GM21529 (cell line): Measurements from ENCODE around the gene NEK9.
"Not testable (repeated sequence)": the region's sequence is repeated elsewhere in the genome, so short reads cannot be mapped to it uniquely, and the experiment has no call there.

ENCODE experiments used
- ATAC-seq: cut with Tn5 transposase; IDR thresholded peaks from one replicate; pipeline ENCODE4 v1.9.1; 2021; ENCODE audit not compliant: unreplicated experiment

NEK9 gene

DNA sequence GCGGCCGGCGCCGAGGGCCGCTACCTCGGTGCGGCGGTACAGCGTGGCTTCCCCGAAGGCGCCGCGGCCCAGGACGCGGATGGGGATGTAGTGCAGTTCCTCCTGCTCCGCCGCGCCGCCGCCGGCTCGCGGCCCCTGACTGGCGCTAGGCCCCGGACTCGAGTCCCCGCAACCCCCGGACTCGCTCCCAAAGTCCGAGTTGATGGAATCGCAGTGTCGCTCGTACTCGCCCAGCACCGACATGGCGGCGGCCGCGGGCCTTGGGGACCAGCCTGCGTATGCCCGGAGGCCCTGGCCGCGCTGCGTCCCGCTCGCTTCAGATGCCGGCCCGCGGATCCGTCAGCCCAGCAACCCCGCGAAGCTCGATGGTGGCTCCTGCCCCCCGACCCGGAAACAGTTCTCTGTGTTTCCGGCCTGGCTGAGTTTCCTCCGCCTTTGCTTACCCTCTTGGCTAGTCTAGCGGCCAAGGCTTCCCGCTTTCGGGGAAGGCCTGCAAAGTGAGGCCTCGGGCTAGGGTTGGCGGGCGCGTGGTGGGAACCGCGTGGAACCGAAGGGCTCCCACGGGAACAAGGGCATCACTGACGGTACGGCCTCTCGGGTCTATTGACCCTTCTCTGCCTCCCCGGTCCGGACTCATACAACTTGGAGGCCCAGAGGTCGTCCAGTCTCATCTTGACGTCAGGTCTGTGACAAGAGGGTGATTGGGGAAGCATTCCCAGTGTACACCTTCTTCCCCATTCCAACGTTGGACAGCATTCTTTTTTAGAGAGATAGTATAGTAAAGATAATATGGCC, at the start of gene NEK9:
Gene NEK9 (minus strand): TSS at position 370 of the 795 bp plus-strand sequence. CDS start 127 bp downstream, at position 243.
- peak; percentile 88 for ATAC-seq

DNA sequence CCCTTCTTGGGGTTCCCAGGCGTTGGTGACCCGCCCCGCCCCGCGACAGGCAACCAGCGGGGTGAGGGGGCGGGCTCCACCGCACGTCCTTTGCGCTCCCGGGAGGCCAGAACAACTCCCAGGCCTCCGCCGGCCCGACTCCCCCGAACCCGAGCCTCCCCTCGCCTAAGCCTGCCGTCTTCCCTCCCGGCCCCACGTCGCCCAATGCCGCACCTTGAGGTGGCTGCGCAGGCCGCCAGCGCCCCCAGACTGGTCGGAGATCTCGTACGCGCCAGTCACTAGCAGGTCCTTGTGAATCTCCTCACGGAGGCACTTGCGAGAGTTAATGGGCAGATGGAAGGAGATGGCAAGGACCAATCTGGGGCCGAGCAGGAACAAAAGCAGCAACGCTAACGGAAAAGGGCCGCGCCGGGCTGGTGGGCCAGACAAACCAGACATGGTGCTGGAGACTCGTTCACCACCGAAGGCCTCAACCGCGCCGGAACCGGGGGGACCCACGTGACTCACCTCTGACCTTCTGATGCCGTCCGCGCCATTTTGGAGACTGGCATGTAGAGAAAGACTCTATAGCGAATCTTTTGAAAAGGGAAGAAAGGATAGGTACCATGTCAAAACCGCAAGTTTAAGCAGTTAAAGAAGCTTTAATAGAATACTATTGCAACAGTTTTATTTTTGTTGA, 49.4 kb upstream of the NEK9 start, which contains the start of gene TMED10:
Gene TMED10 (minus strand): TSS at position 471 of the 679 bp plus-strand sequence. CDS start 33 bp downstream, at position 438.
- ATAC-seq, result peak; percentile 70

GRCh38 chr14:75175677-75176141, 48.9 kb upstream of the NEK9 start:
- ATAC-seq, result peak; percentile 14

- no peak for ATAC-seq
These were observed 47.2 kb upstream of the NEK9 start for GRCh38 chr14:75174066-75174465.

- no peak for ATAC-seq
These were observed 43.9 kb upstream of the NEK9 start for GRCh38 chr14:75170772-75171171.

GRCh38 chr14:75168586-75169335, 41.9 kb upstream of the NEK9 start:
- no peak for ATAC-seq

DNA sequence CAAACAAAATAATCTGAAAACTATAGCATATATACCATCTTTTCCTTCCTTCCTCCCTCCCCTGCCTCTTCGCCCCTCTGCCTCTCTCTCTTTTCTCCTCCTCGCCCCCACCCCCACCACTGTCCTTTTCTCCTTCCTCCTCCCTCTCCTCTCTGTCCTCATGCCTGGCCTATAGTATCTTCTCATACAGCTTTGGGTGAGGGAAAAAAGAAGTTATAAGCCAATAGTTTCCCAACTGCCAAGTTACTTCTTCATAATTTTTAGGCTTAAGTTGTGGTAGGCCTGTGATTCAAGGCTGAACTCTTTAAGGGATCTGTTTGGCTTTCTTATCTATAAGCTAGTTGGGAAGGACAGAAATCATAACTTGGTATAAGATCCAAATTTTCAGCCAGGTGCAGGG, 40.5 kb upstream of the NEK9 start:
- no peak for ATAC-seq

- no peak for ATAC-seq
These were observed 38.9 kb upstream of the NEK9 start for GRCh38 chr14:75165586-75166391.

- ATAC-seq, result no peak
These were observed 38.0 kb upstream of the NEK9 start for GRCh38 chr14:75164809-75165208.

GRCh38 chr14:75163677-75164076, 36.8 kb upstream of the NEK9 start:
- ATAC-seq, result no peak

GRCh38 chr14:75162631-75163030, 35.8 kb upstream of the NEK9 start:
- ATAC-seq, result no peak

- no peak for ATAC-seq
These were observed 32.2 kb upstream of the NEK9 start for GRCh38 chr14:75158843-75159614.

DNA sequence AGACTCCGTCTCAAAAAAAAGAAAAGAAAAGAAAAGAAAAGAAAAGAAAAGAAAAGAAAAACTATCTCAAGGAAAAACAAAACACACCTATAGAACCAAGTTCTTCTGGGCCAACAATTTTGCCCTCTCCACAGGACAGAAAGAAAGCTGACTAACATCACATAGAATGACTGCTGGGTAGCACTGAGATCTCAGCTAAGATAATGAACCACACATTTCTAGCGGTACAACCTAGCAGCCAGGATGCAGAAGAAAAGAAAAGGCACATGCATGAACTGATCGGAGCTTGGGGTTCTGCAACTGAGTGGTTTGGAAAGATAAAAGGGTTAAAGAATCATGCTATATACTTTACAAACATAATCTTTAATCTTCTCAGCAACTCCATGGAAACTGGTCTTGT, 30.1 kb upstream of the NEK9 start:
- ATAC-seq, result no peak

- no peak for ATAC-seq
These were observed 29.3 kb upstream of the NEK9 start for GRCh38 chr14:75156111-75156510.

- no peak for ATAC-seq
These were observed 28.3 kb upstream of the NEK9 start for GRCh38 chr14:75155169-75155568.

DNA sequence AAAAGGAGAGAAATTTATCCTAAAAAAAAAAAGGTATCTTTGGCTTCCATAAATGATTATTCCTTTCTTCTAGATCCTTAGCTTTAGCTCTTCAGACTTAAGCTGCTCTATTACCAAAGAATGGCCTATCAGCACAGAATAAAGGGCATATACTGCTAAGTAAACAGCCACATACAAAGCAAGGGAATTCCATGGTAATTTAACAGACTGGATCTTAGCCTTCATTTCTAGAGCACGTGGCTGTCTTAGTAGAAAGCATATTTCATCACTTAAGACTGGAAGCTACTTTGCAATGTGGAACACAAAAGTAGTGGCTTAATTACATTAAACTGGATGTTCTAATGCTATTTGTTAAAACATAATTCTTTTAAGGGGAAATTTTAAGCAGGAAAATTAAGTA, 26.4 kb upstream of the NEK9 start:
- ATAC-seq, result no peak

DNA sequence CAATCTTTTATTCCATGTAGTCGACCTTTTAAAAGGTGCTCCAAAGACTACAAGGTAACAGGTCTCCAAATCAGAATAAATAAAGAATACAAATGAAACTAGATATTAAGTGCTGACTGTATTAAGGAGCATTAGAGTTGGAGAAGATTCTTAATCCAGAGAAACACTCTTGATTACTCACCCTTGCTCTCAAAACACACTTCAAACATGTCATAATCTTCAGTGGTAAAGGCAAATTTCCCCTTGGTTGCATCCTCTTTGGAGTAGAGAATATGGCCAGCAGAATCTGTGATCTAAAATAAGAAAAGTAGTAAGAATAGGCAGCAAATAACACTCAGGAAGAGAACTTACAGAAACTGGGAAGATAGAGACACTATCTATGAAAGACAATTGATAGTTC, 25.0 kb upstream of the NEK9 start:
- no peak for ATAC-seq

DNA sequence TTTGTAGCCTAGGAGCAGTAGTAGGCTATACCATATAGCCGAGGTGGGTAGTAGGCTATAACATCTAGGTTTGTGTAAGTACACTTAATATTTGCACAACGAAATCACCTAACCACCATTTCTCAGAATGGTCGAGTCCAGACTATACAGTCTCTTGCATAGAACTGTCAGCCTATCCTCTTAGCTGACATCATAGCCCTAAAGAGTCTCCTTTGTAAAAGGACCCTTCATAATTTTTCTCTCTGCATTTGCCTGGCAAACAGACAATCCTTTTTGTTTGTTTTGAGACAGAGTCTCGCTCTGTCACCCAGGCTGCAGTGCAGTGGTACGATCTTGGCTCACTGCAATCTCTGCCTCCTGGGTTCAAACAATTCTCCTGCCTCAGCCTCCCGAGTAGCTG, 23.8 kb upstream of the NEK9 start:
- not testable (repeated sequence) for ATAC-seq

DNA sequence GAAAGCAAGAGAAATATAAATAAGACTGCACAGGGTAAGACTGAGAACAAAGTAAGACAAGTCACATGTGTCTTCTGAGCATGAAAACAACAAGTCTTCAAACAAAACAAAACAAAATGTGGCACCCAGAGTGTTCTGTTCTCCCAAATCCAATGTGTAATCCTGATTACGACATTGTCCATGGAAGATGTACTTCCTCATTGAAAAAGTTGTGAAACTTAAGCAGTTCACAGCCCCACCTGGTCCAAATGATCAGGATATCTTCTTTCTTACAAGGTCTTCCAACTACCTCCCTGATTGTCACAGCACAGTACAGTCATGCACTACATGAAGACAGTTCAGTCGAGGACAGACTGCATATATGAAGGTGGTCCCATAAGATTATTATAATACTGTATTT, 23.3 kb upstream of the NEK9 start:
- ATAC-seq, result no peak
